ENCODE results near the gene DSP. TPM values are rescaled to one million over a fixed set of nuclear protein-coding genes. Genes with fewer than 3 reads are reported as not detected.

DSP gene
- polyA plus RNA-seq, 1 donor (not counting 4 experiments of a cell fraction or from before 2014, with no cell fraction given), result 255 TPM

DNA sequence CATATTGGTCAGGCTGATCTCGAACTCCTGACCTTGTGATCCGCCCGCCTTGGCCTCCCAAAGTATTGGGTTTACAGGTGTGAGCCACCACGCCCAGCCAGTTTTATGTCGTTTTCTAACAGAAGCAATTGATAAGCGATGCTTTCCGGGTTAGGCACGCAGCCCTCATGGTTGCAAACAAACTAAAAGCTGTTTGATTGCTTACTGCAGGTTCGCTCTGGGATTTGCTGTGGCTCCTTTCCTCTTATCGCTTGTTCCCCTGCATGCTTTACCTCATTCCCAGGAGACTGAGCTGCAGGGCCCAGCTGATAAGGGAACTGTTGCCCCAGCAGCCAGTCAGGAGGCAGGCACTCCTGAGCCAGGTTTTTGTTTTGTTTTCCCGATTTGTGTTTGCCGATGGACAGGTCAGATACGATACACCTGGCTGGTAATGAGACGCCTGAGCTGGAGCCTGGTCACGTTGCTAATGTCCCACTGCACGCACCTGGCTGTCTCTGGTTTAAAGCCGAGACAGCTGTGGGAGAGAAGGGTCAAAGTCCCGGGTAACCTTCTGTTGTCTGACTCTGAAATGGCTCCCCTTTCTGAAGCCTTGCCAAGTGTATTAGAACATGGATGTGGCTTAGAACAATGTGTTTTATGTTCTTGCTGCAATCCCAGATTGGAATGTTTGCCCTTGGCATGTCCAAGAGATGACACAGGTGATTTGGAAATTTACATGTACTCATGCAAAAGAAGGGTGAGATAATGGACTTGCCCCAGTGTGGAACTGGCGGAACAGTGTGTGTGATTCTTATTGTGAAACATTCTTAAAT is 19.9 kb downstream of the DSP start:
- dilution Hi-C loops (cut with MboI; ENCODE audit: extremely low pct_ligation_motif_present, low sequenced_read_pairs), result no loop called here
- H3K9me1 ChIP-seq (ENCODE audit: control insufficient read depth, extremely low read depth, insufficient read depth, low read length), result peaks cover 2% of the 10 kb centered on the region
- peak overlapping the region; percentile 33 for H3K27ac ChIP-seq (ENCODE audit: control insufficient read depth, insufficient read depth, low read length)
- no peak overlapping the region for H3K4me3 ChIP-seq (ENCODE audit: control insufficient read depth in 2 of 3, extremely low read depth in 1 of 3, insufficient read depth in 2 of 3, low read depth in 1 of 3, low read length in 3 of 3)
- peak overlapping the region; percentile 9 for H3K9ac ChIP-seq (ENCODE audit: control insufficient read depth, extremely low read depth, insufficient read depth, low read length)
- no peak overlapping the region for H3K4me2 ChIP-seq (ENCODE audit: control insufficient read depth, extremely low read depth, insufficient read depth, low read depth, low read length)
- TF ChIP-seq, protein P1, sequence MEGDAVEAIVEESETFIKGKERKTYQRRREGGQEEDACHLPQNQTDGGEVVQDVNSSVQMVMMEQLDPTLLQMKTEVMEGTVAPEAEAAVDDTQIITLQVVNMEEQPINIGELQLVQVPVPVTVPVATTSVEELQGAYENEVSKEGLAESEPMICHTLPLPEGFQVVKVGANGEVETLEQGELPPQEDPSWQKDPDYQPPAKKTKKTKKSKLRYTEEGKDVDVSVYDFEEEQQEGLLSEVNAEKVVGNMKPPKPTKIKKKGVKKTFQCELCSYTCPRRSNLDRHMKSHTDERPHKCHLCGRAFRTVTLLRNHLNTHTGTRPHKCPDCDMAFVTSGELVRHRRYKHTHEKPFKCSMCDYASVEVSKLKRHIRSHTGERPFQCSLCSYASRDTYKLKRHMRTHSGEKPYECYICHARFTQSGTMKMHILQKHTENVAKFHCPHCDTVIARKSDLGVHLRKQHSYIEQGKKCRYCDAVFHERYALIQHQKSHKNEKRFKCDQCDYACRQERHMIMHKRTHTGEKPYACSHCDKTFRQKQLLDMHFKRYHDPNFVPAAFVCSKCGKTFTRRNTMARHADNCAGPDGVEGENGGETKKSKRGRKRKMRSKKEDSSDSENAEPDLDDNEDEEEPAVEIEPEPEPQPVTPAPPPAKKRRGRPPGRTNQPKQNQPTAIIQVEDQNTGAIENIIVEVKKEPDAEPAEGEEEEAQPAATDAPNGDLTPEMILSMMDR (optimal IDR thresholded peaks at IDR 0.05 in 1 of 3, IDR thresholded peaks at IDR 0.05 in 1 of 3, conservative IDR thresholded peaks at IDR 0.05 in 1 of 3; ENCODE audit: extremely low read depth in 1 of 3, insufficient read depth in 2 of 3, low read length in 3 of 3), result no peak
- TF ChIP-seq EZH2 (IDR thresholded peaks at IDR 0.05; ENCODE audit: low read length), result no peak
- no peaks in the 10 kb centered on the region for H3K27me3 ChIP-seq (ENCODE audit: control insufficient read depth, extremely low read depth, insufficient read depth, low read length)
- DNase-seq (ENCODE audit: low read depth, low spot score), result no peak
- H4K20me1 ChIP-seq (ENCODE audit: control insufficient read depth, extremely low read depth, insufficient read depth, low read length), result peaks cover 11% of the 10 kb centered on the region
- no peak overlapping the region for H2AFZ ChIP-seq (ENCODE audit: control insufficient read depth, low read length)
- peaks cover 76% of the 10 kb centered on the region for H3K79me2 ChIP-seq (ENCODE audit: control insufficient read depth, insufficient read depth, low read length)
- no peak for FAIRE-seq
- H3K36me3 ChIP-seq (ENCODE audit: control insufficient read depth in 2 of 2, extremely low read depth in 1 of 2, insufficient read depth in 2 of 2, low read length in 2 of 2), result peaks cover 54 to 72% of the 10 kb centered on the region in 2 experiments
- H3K4me1 ChIP-seq (ENCODE audit: control insufficient read depth, extremely low read depth, insufficient read depth, low read length), result peaks cover 2% of the 10 kb centered on the region
- no peaks in the 10 kb centered on the region for H3K9me3 ChIP-seq (ENCODE audit: control insufficient read depth, low read depth, low read length)

DNA sequence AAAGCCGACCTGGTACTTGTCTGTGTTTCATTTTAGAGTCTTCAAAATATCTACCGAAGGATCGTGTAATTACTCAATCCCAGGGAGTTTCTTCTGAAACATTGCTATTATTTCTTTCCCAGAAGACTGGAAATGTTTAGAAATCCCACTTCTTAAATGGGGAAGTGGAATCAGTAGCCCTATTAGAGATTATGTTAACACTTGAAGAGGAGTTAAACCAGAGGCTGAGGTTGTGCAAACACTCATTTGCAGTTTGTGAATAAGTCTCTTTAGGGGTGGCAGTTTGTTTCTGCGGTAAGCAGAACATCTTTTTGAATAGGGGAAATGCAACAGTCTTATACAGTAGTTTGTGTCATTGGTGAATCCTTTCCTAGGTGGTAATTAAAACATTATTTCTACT is 21.3 kb downstream of the DSP start:
- Histone ChIP-seq H3K79me2 (ENCODE audit: control insufficient read depth, insufficient read depth, low read length) (peaks cover 69% of the 10 kb centered on the region), H3K4me2 (ENCODE audit: control insufficient read depth, extremely low read depth, insufficient read depth, low read depth, low read length) (no peak overlapping the region), H2AFZ (ENCODE audit: control insufficient read depth, low read length) (no peak overlapping the region), H4K20me1 (ENCODE audit: control insufficient read depth, extremely low read depth, insufficient read depth, low read length) (peaks cover 11% of the 10 kb centered on the region), H3K4me3 (ENCODE audit: control insufficient read depth in 2 of 3, extremely low read depth in 1 of 3, insufficient read depth in 2 of 3, low read depth in 1 of 3, low read length in 3 of 3) (no peak overlapping the region), H3K27ac (ENCODE audit: control insufficient read depth, insufficient read depth, low read length) (no peak overlapping the region), H3K36me3 (ENCODE audit: control insufficient read depth in 2 of 2, extremely low read depth in 1 of 2, insufficient read depth in 2 of 2, low read length in 2 of 2) (peaks cover 62 to 78% of the 10 kb centered on the region in 2 experiments), H3K4me1 (ENCODE audit: control insufficient read depth, extremely low read depth, insufficient read depth, low read length) (peaks cover 2% of the 10 kb centered on the region), H3K27me3 (ENCODE audit: control insufficient read depth, extremely low read depth, insufficient read depth, low read length) (no peaks in the 10 kb centered on the region), H3K9me3 (ENCODE audit: control insufficient read depth, low read depth, low read length) (no peaks in the 10 kb centered on the region), H3K9ac (ENCODE audit: control insufficient read depth, extremely low read depth, insufficient read depth, low read length) (no peak overlapping the region), H3K9me1 (ENCODE audit: control insufficient read depth, extremely low read depth, insufficient read depth, low read length) (peaks cover 2% of the 10 kb centered on the region)
- TF ChIP-seq, protein P1 (optimal IDR thresholded peaks at IDR 0.05 in 1 of 3, IDR thresholded peaks at IDR 0.05 in 1 of 3, conservative IDR thresholded peaks at IDR 0.05 in 1 of 3; ENCODE audit: extremely low read depth in 1 of 3, insufficient read depth in 2 of 3, low read length in 3 of 3), result no peak
- no peak for TF ChIP-seq EZH2 (IDR thresholded peaks at IDR 0.05; ENCODE audit: low read length)
- no peak for FAIRE-seq
- dilution Hi-C loops (cut with MboI; ENCODE audit: extremely low pct_ligation_motif_present, low sequenced_read_pairs), result no loop called here
- DNase-seq (ENCODE audit: low read depth, low spot score), result no peak

All from keratinocyte (primary cell).